ENCODE measurements around the gene PCDHB15. TPM values are rescaled to one million over a fixed set of nuclear protein-coding genes. Genes with fewer than 3 reads are reported as not detected.
"Not testable (repeated sequence)": the region's sequence is repeated elsewhere in the genome, so short reads cannot be mapped to it uniquely, and the experiment has no call there.

The PCDHB15 gene
- polyA plus RNA-seq (ENCODE audit: insufficient read length): 7.0 TPM

- DNase-seq (ENCODE audit: low read depth): no peak
Observed at GRCh38 chr5:141245250-141245717, at the start of gene PCDHB15. Gene PCDHB15, plus strand, starts transcription at chr5:141245395. Its CDS starts 184 bp downstream, at chr5:141245579.

- no peak for DNase-seq (ENCODE audit: low read depth)
Observed at GRCh38 chr5:141196363-141196762, 48.8 kb upstream of the PCDHB15 start.

GRCh38 chr5:141199359-141200235, 45.6 kb upstream of the PCDHB15 start, which contains the start of gene PCDHB11:
Gene PCDHB11, plus strand, starts transcription at chr5:141199627. Its CDS starts 148 bp downstream, at chr5:141199775.
- no peak for DNase-seq (ENCODE audit: low read depth)

GRCh38 chr5:141201126-141201525, 44.1 kb upstream of the PCDHB15 start:
- DNase-seq (ENCODE audit: low read depth): not testable (repeated sequence)

GRCh38 chr5:141201646-141202045, 43.5 kb upstream of the PCDHB15 start:
- not testable (repeated sequence) for DNase-seq (ENCODE audit: low read depth)

GRCh38 chr5:141208478-141208877, 36.7 kb upstream of the PCDHB15 start, which contains the start of gene PCDHB12:
Gene PCDHB12, plus strand, starts transcription at chr5:141208719. Its CDS starts 189 bp downstream, at chr5:141208908.
- no peak for DNase-seq (ENCODE audit: low read depth)

GRCh38 chr5:141210281-141210680, 34.9 kb upstream of the PCDHB15 start:
- not testable (repeated sequence) for DNase-seq (ENCODE audit: low read depth)

GRCh38 chr5:141210849-141211248, 34.3 kb upstream of the PCDHB15 start:
- DNase-seq (ENCODE audit: low read depth): not testable (repeated sequence)

GRCh38 chr5:141213656-141214339, 31.4 kb upstream of the PCDHB15 start, which contains the start of gene PCDHB13:
Gene PCDHB13, plus strand, starts transcription at chr5:141213919. Its CDS starts 205 bp downstream, at chr5:141214124.
- DNase-seq (ENCODE audit: low read depth): not testable (repeated sequence)

GRCh38 chr5:141214583-141214982, 30.6 kb upstream of the PCDHB15 start:
- DNase-seq (ENCODE audit: low read depth): not testable (repeated sequence)

- DNase-seq (ENCODE audit: low read depth): not testable (repeated sequence)
Observed at GRCh38 chr5:141215504-141215903, 29.7 kb upstream of the PCDHB15 start.

- not testable (repeated sequence) for DNase-seq (ENCODE audit: low read depth)
Observed at GRCh38 chr5:141216035-141216434, 29.2 kb upstream of the PCDHB15 start.

GRCh38 chr5:141223112-141223783, 21.9 kb upstream of the PCDHB15 start, which contains the start of gene PCDHB14:
Gene PCDHB14, plus strand, starts transcription at chr5:141223343. Its CDS starts 163 bp downstream, at chr5:141223506.
- DNase-seq (ENCODE audit: low read depth): peak; percentile 8

GRCh38 chr5:141224844-141225243, 20.4 kb upstream of the PCDHB15 start:
- not testable (repeated sequence) for DNase-seq (ENCODE audit: low read depth)

GRCh38 chr5:141225421-141225820, 19.8 kb upstream of the PCDHB15 start:
- DNase-seq (ENCODE audit: low read depth): not testable (repeated sequence)

GRCh38 chr5:141234109-141234667, 11.0 kb upstream of the PCDHB15 start:
- no peak for DNase-seq (ENCODE audit: low read depth)

- DNase-seq (ENCODE audit: low read depth): not testable (repeated sequence)
Observed at GRCh38 chr5:141235922-141236321, 9.3 kb upstream of the PCDHB15 start.

- DNase-seq (ENCODE audit: low read depth): no peak
Observed at GRCh38 chr5:141236516-141237313, 8.5 kb upstream of the PCDHB15 start.

- no peak for DNase-seq (ENCODE audit: low read depth)
Observed at GRCh38 chr5:141241496-141241895, 3.7 kb upstream of the PCDHB15 start.

- not testable (repeated sequence) for DNase-seq (ENCODE audit: low read depth)
Observed at GRCh38 chr5:141246971-141247370, 1.8 kb downstream of the PCDHB15 start.
